NCI-H345 treated with DMSO at 0.1 percent for 48 hours (cell line): Measurements from ENCODE around the gene HYDIN.
A peak's percentile ranks its signal among the peaks of the same experiment; 100 is the strongest.
"Not testable (repeated sequence)": the region's sequence is repeated elsewhere in the genome, so short reads cannot be mapped to it uniquely, and the experiment has no call there.

Source experiments
- DNase-seq: peaks from one replicate; lab custom pipeline; 2025; ENCODE audit not compliant: unreplicated experiment; lab: John Stamatoyannopoulos, UW

HYDIN gene

DNA sequence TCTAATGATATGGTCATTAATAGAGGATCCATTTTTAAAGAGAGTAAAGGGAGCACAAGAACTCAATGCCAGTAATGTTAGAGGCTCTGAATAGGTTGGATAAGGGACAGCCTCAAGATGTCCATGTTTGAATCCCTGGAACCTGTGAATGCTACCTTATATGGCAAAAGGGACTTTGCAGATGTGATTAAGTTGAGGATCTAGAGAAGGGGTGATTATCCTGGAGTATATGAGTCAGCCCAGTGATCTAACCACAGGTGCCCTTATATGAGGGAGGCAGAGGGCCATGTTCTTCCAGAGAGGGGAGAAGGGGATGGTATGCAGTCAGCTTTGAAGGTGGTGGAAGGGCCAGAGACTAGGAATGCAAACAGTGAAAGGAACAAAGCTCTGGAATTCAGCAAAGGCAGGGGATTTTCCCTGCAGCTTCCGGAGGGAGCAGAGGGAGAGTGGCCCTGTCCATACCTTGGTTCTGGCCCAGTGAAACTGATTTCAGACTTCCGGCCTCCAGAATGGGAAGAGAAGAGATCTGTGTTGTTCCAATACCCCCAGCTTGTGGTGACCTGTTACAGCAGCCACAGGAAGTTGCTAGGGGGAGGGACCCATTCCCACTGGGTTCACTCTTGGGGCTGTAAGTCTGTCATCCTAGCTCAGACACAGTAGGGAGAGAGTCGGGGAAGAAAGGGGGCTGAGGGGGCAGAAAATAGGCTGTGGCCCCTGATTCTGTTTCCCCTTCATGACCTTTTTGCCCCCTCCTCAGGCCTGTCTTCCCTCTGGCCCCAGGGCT, 220.9 kb downstream of the HYDIN start:
- not testable (repeated sequence) for DNase-seq

DNA sequence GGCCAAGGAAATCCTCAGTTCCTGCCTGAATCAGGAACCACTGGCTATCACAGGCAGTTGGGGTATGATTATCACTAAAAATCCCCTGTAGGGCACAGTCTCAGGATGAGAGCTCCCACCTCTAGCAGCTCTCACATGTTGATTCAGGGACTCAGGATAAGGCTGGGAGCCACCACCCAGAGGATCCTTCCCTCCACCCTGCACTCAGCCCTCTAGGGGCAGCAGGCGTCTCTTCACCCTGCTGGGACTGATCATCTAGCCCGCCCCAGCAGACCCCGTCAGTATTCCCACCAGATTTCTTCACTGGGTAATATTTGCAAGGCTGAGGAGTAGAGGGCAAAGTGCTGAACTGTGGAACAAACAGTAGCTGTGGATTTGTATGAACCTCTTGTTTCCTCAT, 224.0 kb downstream of the HYDIN start:
- DNase-seq: not testable (repeated sequence)

DNA sequence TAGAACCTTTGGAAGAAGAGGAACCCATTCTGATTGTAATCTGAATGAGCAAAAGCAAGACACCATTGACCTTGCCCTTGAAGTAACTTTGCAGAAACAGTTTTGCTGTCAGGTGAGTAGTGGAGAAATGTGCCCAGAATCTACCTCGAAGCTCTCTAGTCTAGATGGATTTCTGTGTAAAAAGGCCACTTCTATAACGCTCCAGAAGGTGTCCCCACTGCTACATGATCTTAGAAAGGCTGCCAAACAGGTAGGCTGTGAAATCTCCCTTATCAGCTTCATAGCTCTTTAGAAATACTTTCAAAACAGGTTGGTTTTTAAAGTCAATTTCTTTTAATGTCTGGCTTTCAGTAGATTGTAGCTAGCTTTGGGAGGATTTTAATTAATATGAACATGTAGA, 230.8 kb downstream of the HYDIN start:
- peak; percentile 1 for DNase-seq

DNA sequence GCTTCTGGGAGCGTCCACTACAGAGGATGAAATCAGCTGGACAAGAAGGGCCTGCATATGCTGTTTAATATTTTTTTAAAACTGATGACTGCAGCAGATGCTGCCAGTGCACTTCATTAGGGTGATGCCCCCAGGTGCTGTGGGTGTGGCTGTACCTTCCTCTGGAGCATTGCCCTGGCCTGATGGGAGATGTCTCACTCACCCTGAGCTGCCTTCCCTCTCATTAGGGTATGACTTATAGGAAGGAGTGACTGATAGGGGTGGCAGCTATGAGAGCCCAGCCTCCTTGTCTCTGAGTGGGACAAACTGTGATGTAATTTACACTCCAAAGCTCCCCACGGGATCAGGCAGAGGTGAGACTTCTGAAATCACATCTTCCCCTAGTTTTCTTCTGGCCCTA, 234.7 kb downstream of the HYDIN start:
- not testable (repeated sequence) for DNase-seq

DNA sequence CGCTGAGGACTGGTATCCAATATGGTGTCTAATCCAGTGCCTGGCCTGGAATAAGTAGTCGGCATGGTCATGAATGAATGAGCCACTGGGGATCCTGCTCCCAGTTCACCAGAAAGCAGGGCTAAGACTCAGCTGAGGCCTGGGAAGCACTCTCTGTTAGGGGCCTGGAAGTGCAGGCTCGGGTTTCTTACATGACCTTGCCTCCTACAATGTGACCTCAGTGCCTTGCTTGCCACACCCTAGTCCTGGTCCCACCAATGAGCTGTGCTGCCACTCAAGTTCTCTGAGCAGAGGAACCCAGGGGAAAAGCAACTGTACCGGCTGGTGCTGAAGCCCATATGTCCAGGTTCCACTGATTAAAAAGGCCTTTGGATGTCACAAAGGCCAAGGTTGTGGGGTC, 238.0 kb downstream of the HYDIN start:
- not testable (repeated sequence) for DNase-seq

DNA sequence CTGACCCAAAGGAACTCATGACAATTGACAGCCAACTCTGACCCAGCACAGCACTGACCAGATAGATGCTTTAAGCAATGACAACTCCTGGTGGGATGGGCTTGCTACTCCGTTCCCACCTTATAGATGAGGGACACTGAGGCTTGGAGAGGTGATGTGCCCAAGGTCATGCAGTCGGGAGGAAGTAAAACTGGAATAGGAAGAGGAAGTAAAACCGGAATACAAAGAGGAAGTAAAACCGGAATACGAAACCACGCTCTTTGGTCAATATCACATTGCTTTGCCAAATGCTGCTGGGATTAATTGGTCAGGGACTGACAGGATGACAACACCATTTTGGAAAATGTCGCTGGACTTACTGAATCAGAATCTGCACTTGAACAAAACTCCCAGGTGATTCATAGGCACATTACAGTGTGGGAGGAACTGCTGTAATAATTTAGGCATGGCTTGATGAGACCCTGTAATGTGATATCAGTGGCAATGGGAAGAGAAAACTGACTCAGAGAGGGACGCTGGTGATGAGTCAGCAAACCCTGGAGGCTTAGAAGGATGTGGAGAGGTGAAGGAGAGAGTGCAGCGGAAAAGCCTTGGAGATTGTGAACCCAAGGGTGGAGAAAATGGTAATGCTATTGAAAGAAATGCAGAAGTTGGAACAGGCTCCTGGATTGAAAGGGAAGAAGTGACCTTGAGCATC, 243.4 kb downstream of the HYDIN start:
- not testable (repeated sequence) for DNase-seq

DNA sequence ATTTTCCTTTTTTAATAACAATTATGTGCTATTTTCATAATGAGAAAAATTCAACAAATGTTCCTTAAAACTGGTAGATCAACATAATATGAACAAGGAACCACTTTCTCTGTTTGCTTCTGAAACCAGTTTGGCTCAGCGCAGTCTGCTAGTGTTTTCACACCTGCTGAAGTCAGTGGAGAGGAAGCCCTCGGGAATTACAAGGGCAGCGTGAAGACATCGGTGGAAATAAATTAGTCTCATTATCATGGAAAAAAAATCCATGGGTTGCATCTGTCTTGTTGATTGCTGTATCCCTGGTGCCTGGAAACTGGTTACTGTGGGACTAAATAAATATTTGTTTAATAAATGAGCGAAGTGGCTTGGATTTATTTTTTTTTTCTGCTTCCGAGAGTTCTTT, 245.8 kb downstream of the HYDIN start:
- DNase-seq: peak; percentile 63

- DNase-seq: not testable (repeated sequence)
Measured at GRCh38 chr16:70968332-70968731, 262.2 kb downstream of the HYDIN start.

DNA sequence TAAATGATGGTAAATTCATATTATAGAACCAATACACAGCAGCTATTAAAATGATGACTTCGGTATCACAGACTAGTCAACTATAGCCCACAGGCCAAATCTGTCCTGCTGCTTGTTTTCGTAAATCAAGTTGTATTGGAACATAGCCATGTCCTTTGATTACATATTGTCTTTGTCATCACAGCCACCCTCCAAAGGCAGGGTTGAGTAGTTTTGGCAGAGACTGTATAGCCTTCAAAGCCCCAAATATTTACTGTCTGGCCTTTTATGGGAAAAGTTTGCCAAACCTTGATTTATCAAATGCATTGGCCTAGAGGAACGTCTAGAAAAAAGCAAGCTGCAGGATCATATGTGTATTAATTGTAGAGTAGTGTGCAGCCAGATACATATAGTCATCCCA, 270.4 kb downstream of the HYDIN start:
- DNase-seq: not testable (repeated sequence)

- DNase-seq: not testable (repeated sequence)
Measured at GRCh38 chr16:70954922-70955321, 275.6 kb downstream of the HYDIN start.

- not testable (repeated sequence) for DNase-seq
Measured at GRCh38 chr16:70953824-70954223, 276.7 kb downstream of the HYDIN start.

DNA sequence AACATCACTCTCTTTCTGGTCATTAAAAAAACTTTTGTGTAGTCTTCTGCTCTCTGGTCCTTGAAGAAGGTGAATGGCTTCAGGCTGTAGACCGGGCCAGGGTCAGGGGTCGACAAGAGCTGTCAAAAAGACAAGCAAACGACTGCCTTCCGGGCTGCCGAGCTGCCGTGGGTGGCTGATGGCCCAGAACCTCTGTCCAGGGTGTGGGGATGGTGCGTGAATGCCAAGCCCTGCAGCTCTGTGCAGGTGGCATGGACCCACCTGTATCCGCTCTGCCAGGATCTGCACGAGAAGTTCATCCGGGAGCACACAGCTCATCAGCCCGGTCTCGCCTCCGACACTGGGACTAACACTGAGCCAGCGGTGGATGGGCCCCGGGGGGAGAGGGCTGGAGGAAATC, 287.0 kb downstream of the HYDIN start:
- DNase-seq: not testable (repeated sequence)

DNA sequence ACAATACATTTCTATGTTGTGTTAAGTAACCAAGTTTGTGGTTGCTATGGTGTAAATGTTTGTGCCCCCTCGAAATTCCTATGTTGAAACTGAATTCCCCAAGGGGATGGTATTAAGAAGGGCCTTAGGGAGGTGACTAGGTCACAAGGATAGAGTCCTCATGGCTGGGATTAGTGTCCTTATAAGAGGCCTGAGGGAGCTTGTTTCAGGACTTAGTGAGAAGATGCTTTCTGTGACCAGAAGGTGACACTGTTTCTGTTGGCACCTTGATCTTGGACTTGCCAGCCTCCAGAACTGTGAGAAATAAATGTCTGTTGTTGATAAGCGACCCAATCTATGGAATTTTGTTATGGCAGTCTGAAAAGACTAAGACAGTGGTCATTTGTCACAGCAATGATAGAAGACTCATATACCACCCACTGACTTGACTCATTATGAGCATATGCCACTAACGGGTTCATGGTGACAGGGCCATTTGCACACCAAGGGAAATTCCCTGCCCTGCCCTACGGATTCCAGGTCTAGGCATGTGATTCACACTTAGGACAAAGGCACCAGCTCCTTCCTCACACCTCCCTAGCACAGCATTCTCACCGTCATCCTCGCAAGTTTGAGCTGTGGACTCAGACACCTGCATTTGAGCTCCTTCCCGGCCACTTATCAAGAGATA, 290.7 kb downstream of the HYDIN start:
- not testable (repeated sequence) for DNase-seq

GRCh38 chr16:70936781-70937525, 293.6 kb downstream of the HYDIN start:
- DNase-seq: not testable (repeated sequence)

DNA sequence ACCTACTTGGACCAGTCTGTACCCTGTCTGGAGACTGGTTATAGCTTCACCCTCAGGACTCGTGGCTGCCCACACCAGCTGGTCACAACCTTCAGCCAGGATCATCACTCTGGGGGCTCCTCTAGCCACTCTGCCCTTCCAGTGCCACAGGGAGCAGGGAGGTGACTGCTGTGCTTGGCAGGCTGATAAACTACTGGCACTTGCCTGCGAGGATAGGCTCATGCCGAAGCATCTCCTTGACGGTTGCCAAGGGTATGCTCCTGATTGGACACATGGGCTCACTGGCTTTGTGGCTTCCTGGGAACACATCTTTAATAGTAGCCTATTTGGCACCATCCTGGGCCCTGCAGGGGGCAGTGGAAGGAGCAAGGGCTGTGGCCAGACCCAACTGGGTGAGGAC, 295.2 kb downstream of the HYDIN start:
- not testable (repeated sequence) for DNase-seq

GRCh38 chr16:70933746-70934145, 296.8 kb downstream of the HYDIN start:
- DNase-seq: not testable (repeated sequence)

DNA sequence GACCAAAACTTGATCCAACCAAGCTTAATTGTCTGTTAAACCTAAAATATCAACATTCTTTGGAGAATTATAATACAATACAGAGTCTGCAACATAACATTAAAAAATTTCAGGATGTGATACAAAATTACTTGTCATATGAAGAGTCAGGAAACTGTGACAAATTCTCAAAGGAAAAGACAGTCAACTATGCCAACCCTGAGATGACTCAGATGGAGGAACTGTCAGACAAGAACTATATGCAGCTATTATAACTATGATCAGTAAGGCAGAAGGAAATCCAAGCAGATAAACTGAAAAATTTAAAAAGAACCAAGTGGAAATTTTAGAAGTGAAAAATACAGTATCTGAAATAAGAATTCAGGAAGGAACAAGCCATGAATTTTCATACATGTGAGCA, 299.8 kb downstream of the HYDIN start:
- not testable (repeated sequence) for DNase-seq

DNA sequence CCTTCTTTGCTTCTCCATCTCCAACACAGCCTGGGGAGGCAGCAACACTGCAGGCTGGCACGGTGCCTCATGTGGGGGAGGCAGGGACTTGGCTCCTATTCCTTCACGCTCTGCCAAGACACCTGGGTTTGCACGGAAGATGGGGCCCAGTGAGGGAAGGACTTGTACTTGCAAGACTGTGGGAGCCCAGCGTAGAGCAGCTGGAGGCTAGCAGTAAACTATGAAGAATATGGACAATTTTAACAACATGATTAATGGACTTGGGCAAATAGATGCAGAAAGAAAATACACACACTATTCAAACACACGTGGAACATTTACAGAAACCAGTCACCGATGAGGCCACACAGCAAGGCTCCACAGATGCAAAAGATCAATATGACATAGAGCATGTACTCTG, 308.4 kb downstream of the HYDIN start:
- DNase-seq: not testable (repeated sequence)

- not testable (repeated sequence) for DNase-seq
Measured at GRCh38 chr16:70920661-70921060, 309.9 kb downstream of the HYDIN start.

- DNase-seq: not testable (repeated sequence)
Measured at GRCh38 chr16:70888208-70888607, 342.3 kb downstream of the HYDIN start.

- DNase-seq: not testable (repeated sequence)
Measured at GRCh38 chr16:70884652-70885051, 345.9 kb downstream of the HYDIN start.
